ENCODE results near the gene PAMR1. TPM values are rescaled to one million over a fixed set of nuclear protein-coding genes. Genes with fewer than 3 reads are reported as not detected.

The PAMR1 gene
- total and polyA plus RNA-seq, 2 donors (not counting 3 experiments of a cell fraction or from before 2014, with no cell fraction given) = not detected

GRCh38 chr11:35414776-35415175, 110.6 kb downstream of the PAMR1 start:
- BruUV-seq (replicated peaks) = no TSS peak
- FAIRE-seq = no peak
- H3K27me3 ChIP-seq (ENCODE audit: control insufficient read depth in 2 of 2, insufficient read depth in 2 of 2, low read length in 2 of 2) = peaks cover 36 to 62% of the 10 kb centered on the region in 2 experiments

More at GRCh38 chr11:35414776-35415175, 110.6 kb downstream of the PAMR1 start:
- ChIA-PET POLR2A (no interaction called here), CTCF (no interaction called here)
- dilution Hi-C loops (cut with MboI; ENCODE audit: extremely low pct_ligation_motif_present, low sequenced_read_pairs) = no loop called here
- DNase-seq (ENCODE audit: low read depth, low spot score) = no peak
- H3K4me3 ChIP-seq (replicated peaks in 1 of 3; ENCODE audit: insufficient read depth in 1 of 3, low read depth in 1 of 3, low read length in 3 of 3) = no peak overlapping the region
- no peaks in the 10 kb centered on the region for H3K9me3 ChIP-seq (replicated peaks; ENCODE audit: control insufficient read depth, insufficient read depth, low read length)
- no peak overlapping the region for H3K4me2 ChIP-seq (ENCODE audit: insufficient read depth, low read length)
- no peak overlapping the region for H3K27ac ChIP-seq (ENCODE audit: insufficient read depth, low read depth, low read length)
- no peak overlapping the region for H2AFZ ChIP-seq (ENCODE audit: low read depth, low read length)
- H3K36me3 ChIP-seq (ENCODE audit: control insufficient read depth in 2 of 2, extremely low read depth in 1 of 2, insufficient read depth in 2 of 2, low read length in 2 of 2) = no peaks in the 10 kb centered on the region
- no peaks in the 10 kb centered on the region for H3K4me1 ChIP-seq (ENCODE audit: control insufficient read depth, extremely low read depth, insufficient read depth, low read length)
- intact Hi-C loops (cut with micrococcal nuclease) = no loop called here
- no peaks in the 10 kb centered on the region for H3K79me2 ChIP-seq (ENCODE audit: control insufficient read depth, insufficient read depth, low read length)
- TF ChIP-seq GATA2 (IDR thresholded peaks at IDR 0.05; ENCODE audit: insufficient read depth, insufficient read length, low read depth, low read length) = no peak
- TF ChIP-seq JUN (IDR thresholded peaks at IDR 0.05; ENCODE audit: borderline replicate concordance, insufficient read depth, insufficient read length, low read depth) = no peak
- TF ChIP-seq MYC (IDR thresholded peaks at IDR 0.05; ENCODE audit: low read depth, low read length) = no peak
- no peak for TF ChIP-seq EZH2 (IDR thresholded peaks at IDR 0.05; ENCODE audit: borderline replicate concordance, low read depth, low read length, severe bottlenecking)
- TF ChIP-seq POLR2A (IDR thresholded peaks at IDR 0.05; ENCODE audit: low read depth, low read length) = no peak
- no peak for TF ChIP-seq FOS (IDR thresholded peaks at IDR 0.05; ENCODE audit: borderline replicate concordance, insufficient read depth, low read length)
- TF ChIP-seq POLR2AphosphoS5 (IDR thresholded peaks at IDR 0.05; ENCODE audit: insufficient read depth, low read depth, low read length) = no peak
- no peak for TF ChIP-seq CTCF (IDR thresholded peaks at IDR 0.05; ENCODE audit: extremely low read depth in 1 of 2, insufficient read depth in 1 of 2, low read depth in 1 of 2, low read length in 2 of 2)
- TF ChIP-seq, protein P1, sequence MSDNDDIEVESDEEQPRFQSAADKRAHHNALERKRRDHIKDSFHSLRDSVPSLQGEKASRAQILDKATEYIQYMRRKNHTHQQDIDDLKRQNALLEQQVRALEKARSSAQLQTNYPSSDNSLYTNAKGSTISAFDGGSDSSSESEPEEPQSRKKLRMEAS (IDR thresholded peaks at IDR 0.05; ENCODE audit: insufficient read depth, insufficient read length) = no peak
- H3K9ac ChIP-seq (replicated peaks; ENCODE audit: extremely low read depth, insufficient read depth, low read length) = no peak overlapping the region
- no peaks in the 10 kb centered on the region for H3K9me1 ChIP-seq (replicated peaks; ENCODE audit: control insufficient read depth, extremely low read depth, insufficient read depth, low read length)
- no peaks in the 10 kb centered on the region for H4K20me1 ChIP-seq (replicated peaks; ENCODE audit: control insufficient read depth, extremely low read depth, insufficient read depth, low read length)
